ENCODE results near the gene STYXL2.

Gene STYXL2

DNA sequence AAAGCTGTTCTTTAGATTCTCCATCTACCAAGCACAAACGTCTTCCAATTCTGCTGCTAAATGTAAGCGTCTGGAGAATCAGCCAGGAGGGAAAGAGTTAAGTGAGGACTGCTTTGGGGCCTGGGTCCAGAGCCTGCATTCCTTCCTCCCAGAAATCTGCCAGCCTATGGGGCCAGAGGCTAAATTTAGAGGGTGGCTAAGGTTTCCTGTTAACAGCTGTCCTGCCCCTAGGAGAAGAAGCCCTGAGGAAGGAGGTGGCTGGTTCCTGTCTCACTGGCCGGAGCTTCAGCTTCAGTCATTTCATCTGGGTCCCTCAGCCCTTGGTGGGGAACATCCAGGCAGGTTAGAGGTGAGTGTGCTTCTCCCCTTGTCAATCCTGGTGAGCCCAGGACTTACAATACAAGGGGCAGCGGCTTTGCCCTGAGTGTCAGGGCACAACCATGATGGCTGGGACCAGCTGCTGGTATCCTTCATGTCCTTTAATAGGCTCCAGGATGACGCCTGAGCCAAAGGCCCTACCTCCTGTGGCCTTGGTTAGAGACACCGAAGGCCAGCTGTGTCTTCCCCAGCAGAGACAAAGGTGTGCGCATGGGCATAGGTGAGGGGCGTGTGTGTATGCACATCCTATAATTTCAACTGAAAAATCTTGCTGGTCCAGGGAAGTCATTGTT, at the start of gene STYXL2:
TSS of gene STYXL2 (plus strand) at position 230 of the 671 bp plus-strand sequence. CDS start 775 bp downstream, outside the sequence.
- DNase-seq: no peak

- DNase-seq: no peak
Measured at GRCh38 chr1:167051907-167052306, 42.0 kb upstream of the STYXL2 start.

DNA sequence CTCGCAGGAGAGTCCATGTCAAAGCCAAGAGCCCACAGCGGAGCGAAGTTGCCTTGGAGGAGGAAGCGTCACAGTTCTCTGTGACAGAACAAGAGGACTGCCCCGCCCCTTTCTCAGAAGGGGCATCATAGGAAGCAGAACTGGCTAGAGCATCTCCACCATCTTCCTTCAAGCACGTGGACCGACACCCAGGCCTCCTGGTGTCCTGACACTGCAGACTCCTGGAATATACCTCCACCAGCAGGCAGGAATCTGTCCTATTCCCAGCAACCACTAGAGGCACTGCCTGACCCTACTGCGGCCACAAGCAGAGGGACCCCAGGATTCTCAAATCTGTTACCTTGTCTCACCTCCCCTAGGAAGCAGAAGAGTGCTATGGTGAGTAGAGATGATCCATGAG, 41.5 kb upstream of the STYXL2 start:
- no peak for DNase-seq

DNA sequence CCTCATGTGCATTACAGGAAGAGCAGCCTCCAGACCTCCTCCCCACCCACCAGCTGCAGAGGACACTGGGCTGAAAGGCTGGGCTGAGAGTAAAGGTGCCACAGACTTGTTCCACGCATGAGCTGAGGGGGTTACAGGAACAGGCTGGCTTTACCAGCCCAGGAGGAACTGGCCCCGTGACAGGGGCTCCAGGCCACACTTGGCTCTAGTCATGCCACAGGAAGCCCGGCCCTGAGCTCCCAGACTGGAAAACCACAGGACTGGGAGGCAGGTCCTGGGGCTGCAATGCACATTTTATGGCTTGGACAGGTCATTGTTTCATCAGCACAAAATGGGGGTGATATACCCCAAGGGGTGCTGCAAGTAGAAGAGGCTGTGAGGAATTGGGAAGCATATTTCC, 39.3 kb upstream of the STYXL2 start:
- no peak for DNase-seq

DNA sequence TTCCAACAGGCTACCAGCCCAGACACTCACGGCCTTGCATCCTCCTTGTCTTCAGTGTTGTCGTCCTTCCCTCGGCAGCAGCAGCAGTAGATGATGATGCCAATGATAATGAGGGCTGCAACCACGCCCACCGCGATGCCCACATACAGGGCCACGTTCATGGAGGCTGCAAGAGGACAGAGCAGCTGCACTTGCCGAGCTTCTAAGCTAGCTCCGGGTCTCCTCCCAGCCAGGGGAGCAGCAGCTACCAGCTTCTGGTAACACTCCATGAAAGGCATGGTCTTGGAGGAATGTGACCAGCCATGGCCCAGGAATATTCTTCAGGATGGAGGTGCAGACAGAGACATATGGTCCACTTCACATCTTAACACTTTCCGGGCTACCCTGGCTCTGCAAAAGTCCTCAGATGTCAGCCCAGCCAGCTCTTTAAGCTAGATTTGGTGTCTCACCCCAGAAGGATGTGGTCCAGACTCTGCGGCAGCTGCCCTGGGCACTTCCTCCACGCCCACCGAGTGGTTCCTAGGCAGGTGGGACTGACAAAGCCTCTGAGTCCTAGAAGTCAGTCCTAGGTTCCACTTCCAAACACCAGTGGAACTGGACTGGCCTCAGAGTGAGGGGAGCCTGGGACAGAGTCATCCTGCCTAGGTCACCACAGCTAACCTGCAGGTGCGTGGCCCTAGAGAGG, 38.8 kb upstream of the STYXL2 start:
- DNase-seq: no peak

DNA sequence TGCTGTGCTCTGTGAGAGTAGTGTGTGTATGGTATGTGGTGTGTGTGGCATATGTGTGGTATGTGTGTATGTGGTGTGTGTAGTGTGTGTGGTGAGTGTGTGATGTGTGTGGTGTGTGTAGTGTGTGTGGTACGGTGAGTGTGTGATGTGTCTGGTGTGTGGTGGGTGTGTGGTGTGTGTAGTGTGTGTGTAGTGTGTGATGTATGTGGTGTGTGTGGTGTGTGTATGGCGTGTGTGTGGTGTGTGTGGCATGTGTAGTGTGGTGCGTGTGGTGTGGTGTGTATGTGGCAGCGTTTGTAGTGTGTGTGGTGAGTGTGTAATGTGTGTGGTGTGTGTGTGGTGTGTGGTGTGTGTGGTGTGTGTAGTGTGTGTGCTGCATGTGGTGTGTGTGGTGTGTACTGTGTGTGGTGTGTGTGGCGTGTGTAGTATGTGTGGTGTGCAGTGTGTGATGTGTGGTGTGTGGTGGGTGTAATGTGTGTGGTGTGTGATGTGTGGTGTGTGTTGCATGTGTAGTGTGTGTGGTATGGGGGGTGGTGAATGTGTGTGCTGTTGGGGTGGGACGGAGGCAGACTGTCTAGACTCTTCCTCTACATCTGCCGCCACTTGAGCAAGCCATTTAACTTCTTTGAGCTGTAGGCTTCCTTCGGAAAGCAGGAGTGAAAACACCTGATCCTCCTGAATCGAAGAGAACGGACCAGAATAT, 37.2 kb upstream of the STYXL2 start:
- no peak for DNase-seq

- DNase-seq: no peak
Measured at GRCh38 chr1:167057241-167057688, 36.6 kb upstream of the STYXL2 start.

GRCh38 chr1:167059045-167059808, 34.6 kb upstream of the STYXL2 start:
- DNase-seq: peak; percentile 57

DNA sequence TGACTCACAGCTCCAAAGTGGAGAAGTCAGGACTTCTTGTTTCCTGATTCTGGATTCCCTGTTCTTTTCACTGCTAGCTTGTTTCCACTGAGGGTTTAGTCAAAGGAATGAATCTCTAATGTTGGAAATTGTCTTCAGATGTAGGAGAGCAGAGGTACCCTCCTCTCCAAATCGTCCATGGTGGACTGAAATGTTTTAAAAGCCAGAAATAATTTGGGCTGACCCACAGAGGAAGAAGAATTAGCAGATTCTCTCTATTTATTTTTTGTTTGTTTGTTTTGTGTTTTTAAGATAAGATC, 34.1 kb upstream of the STYXL2 start:
- DNase-seq: no peak

DNA sequence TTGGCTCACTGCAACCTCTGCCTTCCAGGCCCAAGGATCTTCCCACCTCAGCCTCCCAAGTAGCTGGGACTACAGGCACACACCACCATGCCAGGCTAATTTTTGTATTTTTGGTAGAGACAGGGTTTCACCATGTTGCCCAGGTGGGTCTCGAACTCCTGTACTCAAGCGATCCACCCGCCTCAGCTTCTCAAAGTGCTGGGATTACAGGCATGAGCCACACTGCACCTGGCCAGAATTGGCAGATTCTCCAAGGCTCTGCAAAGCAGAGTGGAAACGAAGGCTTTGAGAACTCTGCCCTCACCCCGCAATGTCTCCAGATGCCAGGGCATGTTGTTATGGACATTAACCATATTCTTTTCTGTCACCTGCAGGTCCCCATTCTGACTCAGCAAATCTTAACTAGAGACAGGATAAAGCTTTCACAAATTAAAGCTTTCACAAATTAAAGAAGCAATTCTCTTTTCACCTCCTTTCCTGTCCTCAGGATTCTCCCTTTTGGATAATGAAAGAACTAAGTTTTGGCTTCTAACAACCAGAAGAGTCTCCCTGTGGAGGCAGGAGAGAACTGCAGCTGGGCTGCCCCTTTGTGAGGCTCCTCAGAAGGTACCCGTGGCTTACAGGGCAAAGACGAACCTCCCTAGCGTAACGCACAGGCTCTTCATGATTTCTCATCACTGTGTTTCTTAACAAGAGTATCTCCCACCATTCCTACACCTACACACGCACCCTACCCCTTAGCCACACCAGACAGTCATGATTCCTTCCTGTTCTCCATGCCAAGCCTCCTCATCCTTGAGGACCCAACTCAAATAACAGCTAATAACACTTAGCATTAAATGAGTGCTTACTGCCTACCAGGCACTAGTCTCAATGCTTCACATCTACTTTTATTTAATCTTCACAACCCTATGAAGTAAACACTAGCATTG, 33.5 kb upstream of the STYXL2 start:
- DNase-seq: no peak

GRCh38 chr1:167061073-167061464, 32.8 kb upstream of the STYXL2 start:
- no peak for DNase-seq

DNA sequence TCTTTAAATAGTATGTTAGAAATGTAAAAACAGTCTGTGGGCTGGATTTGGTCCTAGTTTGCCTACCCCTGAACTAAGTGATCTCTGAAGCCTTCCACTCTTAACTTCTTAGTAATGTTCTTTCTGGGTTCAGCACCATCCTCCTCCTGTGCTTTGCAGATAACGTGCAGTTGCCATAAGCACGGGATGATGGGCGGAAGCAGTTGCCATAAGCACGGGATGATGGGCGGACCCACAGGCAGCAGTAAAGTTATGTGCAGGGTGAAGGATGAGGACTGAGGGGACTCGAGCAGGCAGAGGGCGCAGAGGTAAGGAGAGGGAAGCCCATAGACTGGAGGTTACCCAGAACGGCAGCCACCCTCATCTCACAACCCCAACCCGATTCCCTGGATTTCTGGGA, 29.3 kb upstream of the STYXL2 start:
- no peak for DNase-seq

- no peak for DNase-seq
Measured at GRCh38 chr1:167065471-167065870, 28.4 kb upstream of the STYXL2 start.

DNA sequence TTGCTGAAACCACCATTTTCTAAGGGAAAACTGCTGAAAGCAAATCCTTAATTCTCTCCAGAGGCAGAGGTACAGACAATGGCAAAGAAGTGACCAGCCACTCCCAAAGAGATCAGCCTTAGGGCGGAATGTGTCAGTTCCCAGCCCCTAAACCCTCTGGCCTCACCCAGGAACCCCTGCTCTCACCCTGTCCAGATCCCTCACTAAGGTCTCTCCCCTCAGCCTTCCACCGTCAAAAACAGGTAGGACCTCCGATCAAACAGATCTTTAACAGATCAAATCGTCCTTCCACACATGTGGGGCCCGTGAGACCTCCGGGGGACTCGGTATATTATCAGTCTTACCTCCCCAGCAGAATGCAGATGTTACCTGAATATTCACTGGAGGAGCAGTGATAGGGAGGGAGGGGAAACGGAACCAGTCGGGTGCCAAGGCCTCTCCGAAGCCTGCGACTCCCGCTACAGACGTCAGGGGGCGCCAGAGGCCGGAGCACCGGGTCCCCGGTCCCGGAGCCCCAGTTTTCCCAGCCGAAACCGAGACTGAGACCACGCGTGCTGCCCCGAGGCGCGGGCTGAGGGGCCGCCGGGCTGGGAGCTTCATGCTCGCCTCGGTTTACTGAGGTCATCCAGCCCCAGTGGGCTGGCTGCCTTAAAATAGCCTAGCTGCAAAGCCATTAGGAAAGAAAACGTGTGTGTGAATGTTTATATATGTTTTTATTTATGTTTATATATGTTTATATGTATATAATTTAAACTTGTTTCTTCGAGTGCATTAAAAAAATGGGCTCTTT, 27.3 kb upstream of the STYXL2 start:
- DNase-seq: peak; percentile 73

DNA sequence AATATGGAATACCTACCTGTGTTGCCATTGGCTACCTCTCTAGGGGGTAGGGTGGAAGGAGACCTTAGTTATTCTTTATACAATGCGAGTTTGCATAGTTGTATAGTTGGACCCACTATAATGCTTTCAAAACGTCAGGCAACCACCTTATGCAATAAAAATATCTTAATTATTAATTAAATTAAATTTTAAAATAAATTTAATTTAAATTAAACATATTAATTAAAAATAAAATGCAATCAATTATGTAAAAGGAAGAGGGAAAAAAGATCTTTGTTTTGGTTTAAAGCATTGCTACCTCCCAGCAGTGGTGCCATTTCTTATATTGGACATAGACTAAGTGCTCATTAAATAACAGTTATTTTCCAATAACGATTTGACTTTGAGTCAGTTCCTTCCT, 26.0 kb upstream of the STYXL2 start:
- DNase-seq: no peak

GRCh38 chr1:167068761-167069160, 25.1 kb upstream of the STYXL2 start:
- no peak for DNase-seq

- DNase-seq: no peak
Measured at GRCh38 chr1:167071286-167071685, 22.6 kb upstream of the STYXL2 start.

DNA sequence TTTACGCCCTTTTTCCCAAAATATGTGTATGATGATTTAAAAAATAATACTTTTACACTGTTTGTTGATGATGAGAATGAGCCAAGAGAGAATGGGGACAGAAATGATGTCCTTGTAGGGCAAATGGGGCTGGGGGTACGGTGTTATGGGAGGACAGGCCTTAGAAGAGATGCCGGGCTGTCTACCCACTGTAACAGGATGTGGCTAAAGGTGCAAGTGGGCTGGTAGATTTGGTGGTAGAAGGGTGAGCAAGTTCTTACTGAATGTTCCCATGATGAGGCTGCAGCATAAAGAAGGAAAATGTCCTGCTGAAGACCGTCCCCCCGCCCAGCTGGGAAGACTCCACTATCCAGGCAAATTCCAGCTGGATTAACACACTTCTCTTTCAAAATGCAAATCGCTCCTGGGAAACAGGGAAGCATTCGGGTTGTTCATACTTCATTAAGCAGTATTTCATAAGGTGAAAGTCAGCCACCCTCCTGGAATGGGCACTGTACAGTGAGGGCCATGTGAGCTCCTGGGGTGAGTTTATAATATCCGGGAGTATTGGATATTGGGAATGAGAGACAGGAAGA, 17.7 kb upstream of the STYXL2 start:
- no peak for DNase-seq

DNA sequence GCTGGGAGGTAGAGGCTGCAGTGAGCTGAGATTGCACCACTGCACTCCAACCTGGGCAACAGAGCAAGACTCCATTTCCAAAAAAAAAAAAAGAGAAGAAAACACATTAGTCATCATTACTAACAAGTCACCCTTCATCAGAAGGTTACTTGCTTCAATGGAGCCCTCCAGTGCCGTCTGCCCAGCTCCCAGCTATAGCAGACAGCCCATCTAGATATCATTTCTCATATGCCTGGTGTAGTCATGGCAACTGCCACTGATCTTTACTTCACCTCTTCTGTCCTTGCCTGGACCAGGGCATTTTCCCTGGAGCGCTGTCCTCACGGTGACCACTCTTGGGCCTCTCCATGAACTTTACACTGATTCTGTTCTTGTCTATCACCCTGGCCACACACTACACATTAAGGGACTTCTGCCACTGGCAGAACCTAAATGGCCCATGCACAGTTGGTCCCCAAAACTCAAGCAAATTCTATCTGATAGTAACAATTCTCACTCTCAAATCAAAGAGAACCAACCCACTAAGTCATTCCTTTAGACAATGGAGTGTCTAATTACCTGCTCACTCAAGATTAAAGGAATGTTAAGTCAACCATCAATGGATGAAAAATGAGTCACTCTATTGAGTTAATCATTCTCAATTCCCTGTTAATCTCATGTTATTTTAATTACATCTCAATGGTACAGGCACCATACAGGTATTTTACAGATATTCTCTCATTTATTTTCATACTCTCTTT, 16.6 kb upstream of the STYXL2 start:
- no peak for DNase-seq

- no peak for DNase-seq
Measured at GRCh38 chr1:167077868-167078210, 16.0 kb upstream of the STYXL2 start.
